Superior temporal gyrus (tissue), 1 donor: Measurements from ENCODE around the gene OR8B3.
"Not testable (repeated sequence)": the region's sequence is repeated elsewhere in the genome, so short reads cannot be mapped to it uniquely, and the experiment has no call there.

Experiments
- DNase-seq: peaks from one replicate; pipeline ENCODE4 v3.0.0-alpha.2; 2016; ENCODE audit errors: extremely low spot score

The OR8B3 gene

GRCh38 chr11:124398924-124399323 lies at the start of gene OR8B3:
OR8B3 (minus strand) TSS chr11:124399024; CDS start chr11:124397351, 1,673 bp downstream.
- DNase-seq, result no peak

GRCh38 chr11:124446916-124447315 lies 48.1 kb upstream of the OR8B3 start:
- no peak for DNase-seq

GRCh38 chr11:124445646-124446150 lies 46.9 kb upstream of the OR8B3 start, which contains the start of gene OR8B8:
OR8B8 (minus strand) TSS chr11:124445696; CDS start chr11:124441085, 4,611 bp downstream.
- peak; percentile 57 for DNase-seq

DNA sequence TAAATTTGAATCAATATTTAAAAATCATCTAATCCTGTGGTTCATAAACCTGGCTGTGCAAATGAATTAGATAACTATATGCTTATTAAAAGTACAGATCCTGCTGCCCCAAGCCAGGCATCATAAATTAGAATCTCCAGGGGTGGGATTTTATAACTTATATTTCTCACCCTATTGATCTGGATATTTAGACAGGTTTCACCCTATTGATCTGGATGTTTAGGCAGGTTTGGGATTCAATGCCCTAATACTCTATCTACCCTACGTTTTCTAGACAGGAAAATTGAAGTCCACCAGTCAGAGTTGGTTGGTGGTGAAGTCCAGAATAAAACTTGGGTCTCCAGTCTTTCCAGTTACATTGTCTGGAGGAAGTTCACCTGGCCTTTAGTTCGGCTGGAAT lies 44.0 kb upstream of the OR8B3 start:
- no peak for DNase-seq

GRCh38 chr11:124442442-124442841 lies 43.6 kb upstream of the OR8B3 start:
- DNase-seq, result no peak

DNA sequence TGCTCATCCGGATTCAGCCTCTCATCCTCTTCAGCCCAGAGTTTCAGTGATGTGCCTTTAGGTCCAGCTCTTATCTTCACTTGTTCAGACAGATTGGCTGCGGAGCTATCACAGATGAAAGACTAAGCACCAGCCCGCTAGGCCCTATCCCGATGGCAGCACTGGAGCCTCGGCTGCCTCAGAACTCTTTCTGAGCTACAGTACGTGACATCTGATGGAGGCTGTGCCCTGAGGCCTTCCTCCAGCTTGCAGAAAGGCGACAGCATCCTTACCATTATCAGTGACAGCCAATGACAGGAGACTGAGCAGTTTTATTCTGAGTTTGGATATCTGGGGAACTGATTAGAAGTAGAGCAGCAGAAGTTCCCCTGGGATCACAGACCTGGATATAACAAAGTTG lies 42.7 kb upstream of the OR8B3 start:
- DNase-seq, result no peak

- DNase-seq, result no peak
These were observed 42.3 kb upstream of the OR8B3 start for GRCh38 chr11:124441081-124441480.

GRCh38 chr11:124440608-124441007 lies 41.8 kb upstream of the OR8B3 start:
- no peak for DNase-seq

- no peak for DNase-seq
These were observed 35.9 kb upstream of the OR8B3 start for GRCh38 chr11:124434699-124435098.

DNA sequence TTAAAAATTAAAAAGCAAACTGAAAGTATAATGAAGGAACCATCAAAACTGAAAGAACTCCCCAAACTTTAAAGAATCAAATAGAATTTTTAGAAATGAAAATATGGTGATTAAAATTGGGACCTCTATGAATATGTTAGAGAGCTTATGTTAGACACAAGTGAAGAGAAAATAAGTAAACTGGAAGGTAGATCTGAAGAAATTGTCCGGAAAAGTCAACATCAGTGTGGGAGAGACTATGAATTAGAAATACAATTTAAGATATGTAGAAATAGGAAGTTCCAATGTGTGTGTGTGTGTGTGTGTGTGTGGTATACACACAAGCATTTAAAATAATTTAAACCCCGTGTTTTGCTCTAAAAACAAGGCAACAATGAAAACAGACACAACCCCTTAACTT lies 30.8 kb upstream of the OR8B3 start:
- DNase-seq, result no peak

DNA sequence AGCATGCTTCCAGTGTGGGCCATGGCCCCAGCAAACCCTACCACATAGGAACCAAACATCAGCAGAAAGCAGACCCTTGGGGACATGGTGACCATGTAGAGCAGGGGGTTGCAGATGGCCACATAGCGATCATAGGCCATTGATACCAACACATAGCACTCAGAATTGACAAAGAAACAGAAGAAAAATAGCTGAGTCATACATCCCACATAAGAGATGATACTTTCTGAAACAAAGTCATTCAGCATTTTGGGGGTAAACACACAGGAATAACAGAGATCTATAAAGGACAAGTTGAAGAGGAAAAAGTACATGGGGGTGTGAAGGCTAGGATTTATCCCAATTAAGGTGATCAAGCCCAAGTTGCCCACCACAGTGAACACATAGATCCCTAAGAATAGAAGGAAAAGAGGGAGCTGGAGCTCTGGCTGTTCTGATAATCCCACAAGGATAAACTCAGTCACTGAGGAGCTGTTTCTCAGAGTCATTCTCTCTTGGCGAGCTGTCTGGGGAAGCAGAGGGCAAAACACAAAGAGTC lies 25.6 kb upstream of the OR8B3 start, which contains the start of gene OR8B4:
OR8B4 (minus strand) TSS at position 488 of the 538 bp plus-strand sequence; CDS start at position 488, 0 bp downstream.
- no peak for DNase-seq

DNA sequence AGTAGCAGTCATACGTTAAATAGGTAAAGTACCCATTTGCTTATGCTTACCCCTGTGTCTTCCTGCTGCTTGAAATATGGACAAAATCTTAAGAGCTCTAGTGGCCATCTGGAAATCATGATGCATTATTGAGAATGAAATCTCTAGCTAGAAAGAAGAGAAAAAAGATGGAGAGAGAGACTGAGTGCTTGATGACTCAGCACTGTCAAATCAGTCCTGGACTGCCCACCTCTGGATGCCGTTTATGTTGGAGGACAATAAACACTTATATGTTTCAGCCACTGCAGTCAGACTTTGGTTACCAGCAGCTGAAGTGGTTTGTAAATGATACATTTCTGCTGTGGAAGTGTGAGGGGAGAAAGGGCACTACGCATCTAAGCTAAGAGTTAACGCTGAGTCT lies 22.2 kb upstream of the OR8B3 start:
- no peak for DNase-seq

GRCh38 chr11:124415356-124415923 lies 16.6 kb upstream of the OR8B3 start:
- peak; percentile 73 for DNase-seq

- no peak for DNase-seq
These were observed 11.1 kb upstream of the OR8B3 start for GRCh38 chr11:124409906-124410305.

GRCh38 chr11:124405581-124405980 lies 6.8 kb upstream of the OR8B3 start:
- DNase-seq, result no peak

DNA sequence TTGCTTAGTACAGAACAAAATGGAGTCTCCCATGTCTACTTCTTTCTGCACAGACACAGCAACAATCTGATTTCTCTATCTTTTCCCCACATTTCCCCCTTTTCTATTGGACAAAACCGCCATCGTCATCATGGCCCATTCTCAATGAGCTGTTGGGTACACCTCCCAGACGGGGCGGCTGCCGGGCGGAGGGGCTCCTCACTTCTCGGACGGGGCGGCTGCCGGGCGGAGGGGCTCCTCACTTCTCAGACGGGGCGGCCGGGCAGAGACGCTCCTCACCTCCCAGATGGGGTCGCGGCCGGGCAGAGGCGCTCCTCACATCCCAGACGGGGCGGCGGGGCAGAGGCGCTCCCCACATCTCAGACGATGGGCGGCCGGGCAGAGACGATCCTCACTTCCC lies 4.4 kb upstream of the OR8B3 start:
- not testable (repeated sequence) for DNase-seq

DNA sequence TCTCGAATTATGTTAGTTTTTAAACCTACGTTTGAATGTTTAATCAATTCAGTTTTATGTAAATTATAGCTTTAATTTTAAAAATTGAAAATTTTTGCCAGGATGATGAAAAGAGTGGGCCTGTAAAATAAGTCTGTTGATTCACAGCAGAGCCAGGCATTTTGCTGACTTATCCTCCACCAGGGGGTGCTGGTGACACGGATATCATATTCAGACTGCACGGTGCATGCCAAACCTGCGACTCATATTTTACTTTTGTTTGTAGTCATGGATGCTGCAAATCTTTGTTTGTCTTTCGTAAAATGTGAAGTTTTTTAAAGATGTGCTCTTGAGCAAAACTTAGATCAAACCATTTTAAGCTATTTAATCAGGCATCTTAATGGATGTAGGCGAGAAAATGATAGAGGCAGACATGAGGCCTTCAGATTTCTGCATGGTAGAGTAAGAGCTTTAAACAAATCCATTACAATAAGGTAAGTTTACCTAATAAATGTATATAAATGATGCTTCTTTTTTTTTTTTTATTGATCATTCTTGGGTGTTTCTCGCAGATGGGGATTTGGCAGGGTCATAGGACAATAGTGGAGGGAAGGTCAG lies 3.6 kb upstream of the OR8B3 start:
- DNase-seq, result peak; percentile 81

DNA sequence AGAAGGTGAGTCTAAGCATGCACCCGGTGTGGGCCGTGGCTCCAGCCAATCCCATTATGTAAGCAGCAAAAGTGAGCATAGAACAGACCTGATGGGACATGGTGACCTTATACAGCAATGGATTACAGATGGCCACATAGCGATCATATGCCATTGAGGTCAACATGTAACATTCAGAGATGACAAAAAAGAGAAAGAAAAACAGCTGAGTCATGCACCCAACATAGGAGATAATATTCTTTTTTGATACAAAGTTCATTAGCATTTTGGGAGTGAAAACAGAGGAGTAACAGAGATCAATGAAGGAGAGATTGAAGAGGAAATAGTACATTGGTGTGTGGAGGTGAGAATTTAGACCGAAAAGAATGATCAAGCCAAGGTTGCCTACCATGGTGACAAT lies 2.0 kb downstream of the OR8B3 start:
- not testable (repeated sequence) for DNase-seq

DNA sequence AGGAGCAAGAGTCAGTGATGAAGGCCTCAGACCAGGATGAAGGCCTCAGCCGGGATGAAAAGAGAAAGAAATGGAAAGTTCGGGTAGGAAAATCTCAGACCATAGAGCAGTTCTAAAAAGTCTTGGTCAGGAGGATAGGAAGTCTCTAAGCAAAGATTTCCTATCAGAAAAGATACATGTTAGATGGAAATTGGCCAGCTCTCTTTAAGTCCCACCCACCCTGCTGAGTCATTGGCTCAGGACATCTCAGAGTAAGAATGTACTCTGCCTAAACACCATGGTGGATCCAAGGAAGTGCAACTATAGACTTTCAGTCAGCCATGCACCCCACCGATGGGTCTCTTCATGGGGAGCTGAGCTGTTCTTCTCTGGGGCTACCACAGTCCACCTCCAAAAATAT lies 4.4 kb downstream of the OR8B3 start:
- no peak for DNase-seq

- DNase-seq, result no peak
These were observed 14.4 kb downstream of the OR8B3 start, which contains the start of gene OR8B2 for GRCh38 chr11:124384399-124384798. OR8B2 (minus strand) TSS chr11:124384499; CDS start chr11:124383343, 1,156 bp downstream.

DNA sequence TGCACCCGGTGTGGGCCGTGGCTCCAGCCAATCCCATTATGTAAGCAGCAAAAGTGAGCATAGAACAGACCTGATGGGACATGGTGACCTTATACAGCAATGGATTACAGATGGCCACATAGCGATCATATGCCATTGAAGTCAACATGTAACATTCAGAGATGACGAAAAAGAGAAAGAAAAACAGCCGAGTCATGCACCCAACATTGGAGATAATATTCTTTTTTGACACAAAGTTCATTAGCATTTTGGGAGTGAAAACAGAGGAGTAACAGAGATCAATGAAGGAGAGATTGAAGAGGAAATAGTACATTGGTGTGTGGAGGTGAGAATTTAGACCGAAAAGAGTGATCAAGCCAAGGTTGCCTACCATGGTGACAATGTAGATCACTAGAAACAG lies 16.0 kb downstream of the OR8B3 start:
- DNase-seq, result not testable (repeated sequence)

DNA sequence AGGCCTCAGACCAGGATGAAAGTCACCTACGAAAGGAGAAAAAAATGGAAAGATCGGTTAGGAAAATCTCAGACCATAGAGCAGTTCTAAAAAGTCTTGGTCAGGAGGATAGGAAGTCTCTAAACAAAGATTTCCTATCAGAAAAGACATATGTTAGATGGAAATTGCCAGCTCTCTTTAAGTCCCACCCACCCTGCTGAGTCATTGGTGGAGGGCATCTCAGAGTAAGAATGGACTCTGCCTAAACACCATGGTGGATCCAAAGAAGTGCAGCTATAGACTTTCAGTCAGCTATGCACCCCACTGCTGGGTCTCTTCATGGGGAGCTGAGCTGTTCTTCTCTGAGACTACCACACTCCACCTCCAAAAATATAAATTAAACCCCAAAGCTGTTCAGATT lies 18.2 kb downstream of the OR8B3 start:
- DNase-seq, result no peak

GRCh38 chr11:124376280-124376679 lies 22.5 kb downstream of the OR8B3 start:
- DNase-seq, result no peak
